Tibial artery (tissue), 4 donors: ENCODE data around the gene RBM15.

Experiments used
- DNase-seq, 2 donors: peaks; one replicate each; pipeline ENCODE4 v3.0.0-alpha.2; 2019
- H3K27ac ChIP-seq, 2 donors: fragments of 200-600 bp; sonication (generic) in 1 of 2; 1 replicate in 1 of 2; 2 replicates in 1 of 2; pipeline ENCODE4 v1.5.1; 2018 to 2019; ENCODE audit warnings: mild to moderate bottlenecking in 1 of 2
- H3K27me3 ChIP-seq, 2 donors: fragments of 200-600 bp; sonication (generic) in 1 of 2; one replicate each; pipeline versions ENCODE4 v1.5.1 to v1.6.0; 2016 to 2019
- H3K36me3 ChIP-seq, 3 donors: fragments of 200-600 bp; sonication (generic) in 2 of 3; one replicate each; pipeline ENCODE4 v1.5.1; 2016 to 2019; ENCODE audit warnings: mild to moderate bottlenecking in 2 of 3
- H3K4me1 ChIP-seq, 4 donors: fragments of 200-600 bp; sonication (generic) in 2 of 4; 1 replicate in 3 of 4; 2 replicates in 1 of 4; pipeline ENCODE4 v1.5.1; 2016 to 2019
- H3K4me3 ChIP-seq, 2 donors: fragments of 200-600 bp; sonication (generic) in 1 of 2; 1 replicate in 1 of 2; 2 replicates in 1 of 2; pipeline ENCODE4 v1.5.1; 2018 to 2019; ENCODE audit warnings: mild to moderate bottlenecking in 2 of 2
- H3K9me3 ChIP-seq, 3 donors: fragments of 200-600 bp; sonication (generic) in 1 of 3; one replicate each; pipeline ENCODE4 v1.5.1; 2016 to 2019
- CTCF ChIP-seq, 2 experiments: fragments of 200-600 bp in 1 of 2; fragments of 450-650 bp in 1 of 2; IDR thresholded peaks; one replicate each; pipeline ENCODE4 v1.5.1; 2017 to 2019; ENCODE audit warnings: antibody characterized with exemption in 2 of 2, mild to moderate bottlenecking in 1 of 2, moderate library complexity in 1 of 2
- intact Hi-C: fragments of 100-400 bp; cut with DNase I; formaldehyde crosslinking; loops from one replicate; pipeline ENCODE4 v1.15.0; 2023; ENCODE audit warnings: low total_unique reads

RBM15 gene

GRCh38 chr1:110294308-110294707 lies 44.9 kb upstream of the RBM15 start:
- Histone ChIP-seq H3K36me3 (no peaks in the 10 kb centered on the region), H3K4me3 (no peak overlapping the region), H3K4me1 (no peaks in the 10 kb centered on the region), H3K27me3 (no peaks in the 10 kb centered on the region), H3K27ac (no peak overlapping the region), H3K9me3 (no peaks in the 10 kb centered on the region)
- no peak for DNase-seq
- intact Hi-C loops = no loop called here
- no peak for TF ChIP-seq CTCF (IDR thresholded peaks at IDR 0.05)

- no peak for TF ChIP-seq CTCF (IDR thresholded peaks at IDR 0.05)
- DNase-seq = no peak
- intact Hi-C loops = no loop called here
Measured at GRCh38 chr1:110298991-110299390, 40.2 kb upstream of the RBM15 start.

GRCh38 chr1:110300412-110301085 lies 38.6 kb upstream of the RBM15 start:
- H3K4me3 ChIP-seq = no peak overlapping the region
- H3K9me3 ChIP-seq = no peaks in the 10 kb centered on the region
- no peak for TF ChIP-seq CTCF (IDR thresholded peaks at IDR 0.05)
- H3K36me3 ChIP-seq = no peaks in the 10 kb centered on the region
- H3K27me3 ChIP-seq = peaks cover 0 to 3% of the 10 kb centered on the region in 2 donors
- no peak for DNase-seq
- H3K4me1 ChIP-seq = no peaks in the 10 kb centered on the region
- no peak overlapping the region for H3K27ac ChIP-seq
- intact Hi-C loops = no loop called here

More at GRCh38 chr1:110298991-110299390, 40.2 kb upstream of the RBM15 start:
- Histone ChIP-seq H3K27ac (no peak overlapping the region), H3K9me3 (no peaks in the 10 kb centered on the region), H3K4me3 (no peak overlapping the region), H3K36me3 (no peaks in the 10 kb centered on the region), H3K27me3 (peaks cover 0 to 3% of the 10 kb centered on the region in 2 donors), H3K4me1 (no peaks in the 10 kb centered on the region)

- intact Hi-C loops = no loop called here
- no peaks in the 10 kb centered on the region for H3K36me3 ChIP-seq
- DNase-seq = no peak
- TF ChIP-seq CTCF (IDR thresholded peaks at IDR 0.05) = no peak
- H3K4me3 ChIP-seq = no peak overlapping the region
- H3K27ac ChIP-seq = no peak overlapping the region
- no peaks in the 10 kb centered on the region for H3K4me1 ChIP-seq
- no peaks in the 10 kb centered on the region for H3K9me3 ChIP-seq
- H3K27me3 ChIP-seq = peaks cover 0 to 3% of the 10 kb centered on the region in 2 donors
Measured at GRCh38 chr1:110302836-110303235, 36.3 kb upstream of the RBM15 start.

GRCh38 chr1:110305900-110306420 lies 33.2 kb upstream of the RBM15 start:
- no peak for TF ChIP-seq CTCF (IDR thresholded peaks at IDR 0.05)
- H3K36me3 ChIP-seq = no peaks in the 10 kb centered on the region
- no peaks in the 10 kb centered on the region for H3K9me3 ChIP-seq
- intact Hi-C loops = no loop called here
- H3K27me3 ChIP-seq = peaks cover 0 to 3% of the 10 kb centered on the region in 2 donors
- no peak overlapping the region for H3K4me3 ChIP-seq
- no peak overlapping the region for H3K27ac ChIP-seq
- DNase-seq = no peak
- H3K4me1 ChIP-seq = no peaks in the 10 kb centered on the region
